Liver (tissue), 3 donors: ENCODE data around the gene RHOU.

Experiments used
- ATF3 ChIP-seq: IDR thresholded peaks from 2 replicates; pipeline ENCODE4 v1.6.1; 2016; ENCODE audit warnings: antibody characterized with exemption
- CTCF ChIP-seq: fragments of 150-350 bp; IDR thresholded peaks from 2 replicates; pipeline ENCODE4 v1.5.1; 2017; ENCODE audit warnings: improper control_type of control experiment, low read depth, low read length; ENCODE audit not compliant: missing input control
- JUND ChIP-seq, 2 donors: IDR thresholded peaks; 2 replicates each; pipeline ENCODE4 v1.6.1; 2016; ENCODE audit warnings: antibody characterized with exemption in 2 of 2
- MAX ChIP-seq: IDR thresholded peaks from 2 replicates; pipeline ENCODE4 v1.6.1; 2016; ENCODE audit warnings: antibody characterized with exemption
- SP1 ChIP-seq: IDR thresholded peaks from 2 replicates; pipeline ENCODE4 v1.6.1; 2018; ENCODE audit warnings: antibody characterized with exemption, mild to moderate bottlenecking
- YY1 ChIP-seq: IDR thresholded peaks from 2 replicates; pipeline ENCODE4 v1.6.1; 2016; ENCODE audit warnings: antibody characterized with exemption, mild to moderate bottlenecking
- donor health status: healthy.
- donor health status: healthy.

GRCh38 chr1:228794173-228794572 is 58.9 kb downstream of the RHOU start:
- TF ChIP-seq SP1 (no peak), JUND (IDR thresholded peaks at IDR 0.05) (no peak), YY1 (no peak), ATF3 (no peak), CTCF (no peak), MAX (no peak)
